H9 (cell line): ENCODE data around the gene CES2. TPM values are rescaled to one million over a fixed set of nuclear protein-coding genes. Genes with fewer than 3 reads are reported as not detected.

Experiments used
- DNase-seq: peaks from one replicate; pipeline ENCODE4 v3.0.0-alpha.2; 2017
- H2AFZ ChIP-seq: one replicate; pipeline ENCODE4 v1.6.1; 2013; ENCODE audit warnings: mild to moderate bottlenecking, low read length, control low read depth, moderate library complexity
- H2AK5ac ChIP-seq: 2 replicates; pipeline ENCODE4 v1.6.1; 2013; ENCODE audit warnings: low read length, control low read depth, mixed read lengths; ENCODE audit not compliant: insufficient read length
- H2BK120ac ChIP-seq: one replicate; pipeline ENCODE4 v1.6.1; 2013; ENCODE audit warnings: low read depth, mild to moderate bottlenecking, low read length, control low read depth, inconsistent platforms; ENCODE audit not compliant: poor library complexity, severe bottlenecking
- H2BK12ac ChIP-seq: 2 replicates; pipeline ENCODE4 v1.6.1; 2013; ENCODE audit warnings: low read length, control low read depth, mixed read lengths, low read depth; ENCODE audit not compliant: insufficient read length
- H2BK15ac ChIP-seq: 2 replicates; pipeline ENCODE4 v1.6.1; 2013; ENCODE audit warnings: low read depth, low read length, control low read depth
- H2BK20ac ChIP-seq: one replicate; pipeline ENCODE4 v1.6.1; 2013; ENCODE audit warnings: low read depth, mild to moderate bottlenecking, low read length, control low read depth, inconsistent platforms; ENCODE audit not compliant: poor library complexity, severe bottlenecking
- H2BK5ac ChIP-seq: 2 replicates; pipeline ENCODE4 v1.6.1; 2013; ENCODE audit warnings: low read length, control low read depth, mixed read lengths; ENCODE audit not compliant: insufficient read length
- H3K14ac ChIP-seq: 2 replicates; pipeline ENCODE4 v1.6.1; 2013; ENCODE audit warnings: low read length, control low read depth; ENCODE audit not compliant: insufficient read depth
- H3K18ac ChIP-seq: 2 replicates; pipeline ENCODE4 v1.6.1; 2013; ENCODE audit warnings: low read depth, mild to moderate bottlenecking, mixed read lengths, low read length, control low read depth; ENCODE audit not compliant: insufficient read length
- H3K23ac ChIP-seq: 2 replicates; pipeline ENCODE4 v1.6.1; 2013; ENCODE audit warnings: low read length, control low read depth, mixed read lengths, low read depth; ENCODE audit not compliant: insufficient read length
- H3K23me2 ChIP-seq: 2 replicates; pipeline ENCODE4 v1.6.1; 2013; ENCODE audit warnings: low read depth, mild to moderate bottlenecking, mixed read lengths, low read length, control low read depth; ENCODE audit not compliant: insufficient read length, poor library complexity, severe bottlenecking
- H3K27ac ChIP-seq: 2 replicates; pipeline ENCODE4 v1.5.1; 2013; ENCODE audit warnings: low read length, control low read depth, mixed read lengths, low read depth; ENCODE audit not compliant: insufficient read length
- H3K27me3 ChIP-seq: 2 replicates; pipeline ENCODE4 v1.6.1; 2013; ENCODE audit warnings: low read length, control low read depth, inconsistent platforms; ENCODE audit not compliant: insufficient read depth
- H3K4ac ChIP-seq: 2 replicates; pipeline ENCODE4 v1.6.1; 2013; ENCODE audit warnings: low read depth, mild to moderate bottlenecking, control low read depth, inconsistent platforms, low read length, moderate library complexity
- H3K4me1 ChIP-seq: 2 replicates; pipeline ENCODE4 v1.6.1; 2013; ENCODE audit warnings: low read length, control low read depth, inconsistent platforms; ENCODE audit not compliant: insufficient read depth
- H3K4me2 ChIP-seq: 2 replicates; pipeline ENCODE4 v1.6.1; 2013; ENCODE audit warnings: low read length, control low read depth, mixed read lengths; ENCODE audit not compliant: insufficient read length, insufficient read depth
- H3K56ac ChIP-seq: 2 replicates; pipeline ENCODE4 v1.6.1; 2013; ENCODE audit warnings: low read depth, mild to moderate bottlenecking, mixed read lengths, low read length, control low read depth; ENCODE audit not compliant: insufficient read length
- H3K79me1 ChIP-seq: 2 replicates; pipeline ENCODE4 v1.6.1; 2013; ENCODE audit warnings: low read depth, mild to moderate bottlenecking, moderate library complexity, low read length, control low read depth, inconsistent platforms; ENCODE audit not compliant: insufficient read depth, poor library complexity, severe bottlenecking
- H3K79me2 ChIP-seq: 2 replicates; pipeline ENCODE4 v1.6.1; 2013; ENCODE audit warnings: low read length, control low read depth, inconsistent platforms; ENCODE audit not compliant: insufficient read depth
- H3K9ac ChIP-seq: 2 replicates; pipeline ENCODE4 v1.6.1; 2013; ENCODE audit warnings: low read length, control low read depth, mixed read lengths; ENCODE audit not compliant: insufficient read length; ENCODE audit errors: extremely low read depth
- H3K9me3 ChIP-seq: one replicate; pipeline ENCODE4 v1.6.1; 2013; ENCODE audit warnings: low read depth, low read length, inconsistent platforms; ENCODE audit not compliant: control insufficient read depth
- H3T11ph ChIP-seq: one replicate; pipeline ENCODE4 v1.6.1; 2013; ENCODE audit warnings: mild to moderate bottlenecking, low read length, control low read depth, inconsistent platforms
- H4K20me1 ChIP-seq: one replicate; pipeline ENCODE4 v1.6.1; 2013; ENCODE audit not compliant: control insufficient read depth, insufficient read length, insufficient read depth
- H4K5ac ChIP-seq: 2 replicates; pipeline ENCODE4 v1.6.1; 2013; ENCODE audit warnings: low read depth, mild to moderate bottlenecking, mixed read lengths, low read length, control low read depth; ENCODE audit not compliant: insufficient read length
- H4K8ac ChIP-seq: replicated peaks from 2 replicates; pipeline ENCODE4 v1.6.1; 2013; ENCODE audit warnings: low read length, control low read depth, mixed read lengths, low read depth; ENCODE audit not compliant: insufficient read length
- H4K91ac ChIP-seq: 2 replicates; pipeline ENCODE4 v1.6.1; 2013; ENCODE audit warnings: low read depth, mild to moderate bottlenecking, moderate library complexity, mixed read lengths, low read length, control low read depth; ENCODE audit not compliant: insufficient read length
- H3K27ac Mint-ChIP-seq, 3 experiments: 2 replicates in 2 of 3; 3 replicates in 1 of 3; pipeline ENCODE4 v1.8.0; 2020 to 2021; ENCODE audit warnings: mixed read lengths in 3 of 3, mild to moderate bottlenecking in 1 of 3, moderate library complexity in 1 of 3
- H3K27me3 Mint-ChIP-seq: 2 replicates; pipeline ENCODE4 v1.8.0; 2021; ENCODE audit warnings: low read depth, mild to moderate bottlenecking, moderate library complexity, mixed read lengths
- H3K36me3 Mint-ChIP-seq, 3 experiments: 2 replicates in 2 of 3; 3 replicates in 1 of 3; pipeline ENCODE4 v1.8.0; 2020 to 2021; ENCODE audit warnings: low read depth in 3 of 3, mixed read lengths in 3 of 3; ENCODE audit not compliant: insufficient read depth in 1 of 3
- H3K4me1 Mint-ChIP-seq, 2 experiments: 2 replicates each; pipeline ENCODE4 v1.8.0; 2020; ENCODE audit warnings: mixed read lengths in 2 of 2
- H3K4me3 Mint-ChIP-seq, 2 experiments: 2 replicates in 1 of 2; 3 replicates in 1 of 2; pipeline ENCODE4 v1.8.0; 2020 to 2021; ENCODE audit warnings: mild to moderate bottlenecking in 2 of 2, mixed read lengths in 2 of 2, moderate library complexity in 1 of 2
- H3K9me3 Mint-ChIP-seq, 2 experiments: 2 replicates in 1 of 2; 3 replicates in 1 of 2; pipeline ENCODE4 v1.8.0; 2020; ENCODE audit warnings: mild to moderate bottlenecking in 2 of 2, mixed read lengths in 2 of 2, moderate library complexity in 1 of 2
- CTCF ChIP-seq: fragments of 200-600 bp; sonication (generic); conservative IDR thresholded peaks from 3 replicates; pipeline ENCODE4 v1.8.0; 2021; ENCODE audit warnings: antibody characterized with exemption, mild to moderate bottlenecking
- WGBS: extraction: QIAGEN DNeasy Blood & Tissue Kit; methylation state at CpG from one replicate; pipeline ENCODE4 v1.1.7; 2013; ENCODE audit warnings: missing lambda C conversion rate, low lambda C conversion rate, mixed read lengths; ENCODE audit not compliant: insufficient read length; ENCODE audit errors: extremely low coverage; 5-methylcytosine and 5-hydroxymethylcytosine counted together
- total RNA-seq: library from RNA; stranded (reverse); gene quantifications from 2 replicates; pipeline ENCODE4 v1.2.1, GENCODE V29; 2021

Gene CES2
- total RNA-seq, 1 experiment from 2014 or later: 28.2 TPM

DNA sequence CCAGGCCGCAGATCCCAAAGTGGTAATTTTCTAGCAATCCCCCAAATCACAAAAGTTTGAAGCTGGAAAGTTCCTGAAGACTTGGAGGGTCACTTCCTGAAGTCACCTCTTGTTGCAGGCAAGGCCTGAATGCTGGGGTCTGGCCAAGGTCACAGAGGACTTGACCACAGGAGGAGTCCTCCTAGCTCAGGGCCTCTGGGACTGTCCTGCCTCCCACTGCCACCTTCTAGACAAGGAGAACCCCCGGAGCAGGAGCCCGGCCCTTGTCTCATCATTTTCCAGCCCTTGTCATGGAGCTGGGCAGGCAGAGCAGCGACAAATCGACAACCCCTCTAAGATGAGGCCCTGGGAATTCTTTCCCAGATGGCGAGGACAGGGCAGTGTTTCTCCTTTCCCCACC is 17.0 kb upstream of the CES2 start:
- Histone ChIP-seq H3K9ac (no peak overlapping the region), H4K5ac (no peak overlapping the region), H3K4me2 (no peak overlapping the region), H3K14ac (no peak overlapping the region), H4K20me1 (no peaks in the 10 kb centered on the region), H3K4ac (no peak overlapping the region), H2BK5ac (no peak overlapping the region), H4K91ac (no peak overlapping the region), H3K18ac (no peak overlapping the region), H3K9me3 (no peaks in the 10 kb centered on the region), H2BK20ac (no peak overlapping the region), H2BK12ac (no peak overlapping the region), H3K79me2 (no peaks in the 10 kb centered on the region), H2AK5ac (no peak overlapping the region), H3K79me1 (no peaks in the 10 kb centered on the region), H3T11ph (no peak overlapping the region), H3K23me2 (no peaks in the 10 kb centered on the region), H2BK15ac (no peak overlapping the region), H3K23ac (no peak overlapping the region), H3K27me3 (no peaks in the 10 kb centered on the region; the same call in 1 of the 2 replicates), H2AFZ (no peak overlapping the region), H3K4me1 (no peaks in the 10 kb centered on the region), H3K56ac (no peak overlapping the region), H2BK120ac (no peak overlapping the region), H3K27ac (no peak overlapping the region), H4K8ac (no peak overlapping the region)
- no peaks in the 10 kb centered on the region; a peak in 1 of 7 replicates for H3K36me3 Mint-ChIP-seq
- WGBS: no CpG with 5 or more reads among the region's 6 CpGs
- no peak overlapping the region for H3K27ac Mint-ChIP-seq
- no peaks in the 10 kb centered on the region for H3K4me1 Mint-ChIP-seq
- no peak for TF ChIP-seq CTCF
- H3K9me3 Mint-ChIP-seq: no peaks in the 10 kb centered on the region
- no peak for DNase-seq
- H3K4me3 Mint-ChIP-seq: no peak overlapping the region
- peaks cover 50% of the 10 kb centered on the region for H3K27me3 Mint-ChIP-seq
